HG02759 (cell line): ENCODE measurements around the gene TLE1.
"Not testable (repeated sequence)": the region's sequence is repeated elsewhere in the genome, so short reads cannot be mapped to it uniquely, and the experiment has no call there.

Experiments used
- ATAC-seq: cut with Tn5 transposase; IDR thresholded peaks from one replicate; pipeline ENCODE4 v1.9.1; 2021; ENCODE audit warnings: mild to moderate bottlenecking, moderate library complexity; ENCODE audit not compliant: unreplicated experiment

TLE1 gene

DNA sequence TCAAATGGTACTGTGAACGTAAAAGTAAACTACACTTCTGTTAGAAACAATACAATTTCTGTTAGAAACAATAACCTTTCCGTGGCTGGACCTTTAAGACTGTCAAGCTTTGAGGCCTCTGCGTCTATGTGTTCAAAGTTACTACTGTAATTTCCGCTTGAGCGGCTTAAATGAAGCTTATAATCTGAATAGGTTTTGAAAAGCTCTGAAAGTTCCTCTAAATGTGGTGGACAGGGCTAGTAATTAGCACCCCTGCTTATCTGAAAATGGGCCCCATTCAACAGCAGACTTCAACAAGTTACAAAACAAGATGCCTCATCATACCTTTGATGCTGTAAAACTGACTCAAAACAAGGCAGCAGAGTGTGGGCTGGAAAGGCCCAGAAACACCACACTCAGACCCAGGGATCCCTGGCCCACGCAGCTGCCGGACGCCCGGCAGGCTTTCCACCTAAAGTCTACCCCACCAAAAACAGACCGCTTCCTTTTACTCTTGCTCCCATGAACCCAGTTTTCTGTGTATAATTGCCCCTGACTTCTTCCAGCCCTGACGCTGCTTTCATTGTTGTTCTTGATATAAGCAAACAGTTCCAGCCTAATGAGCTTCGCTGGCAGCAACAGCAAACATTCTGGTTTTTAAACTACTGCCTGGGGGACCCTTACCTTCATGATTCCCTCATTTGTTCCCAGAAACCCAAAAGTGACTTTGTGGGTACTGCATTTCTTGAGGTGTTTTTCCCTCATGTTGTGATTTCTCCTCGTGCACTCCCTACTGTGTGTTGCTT, 66.7 kb downstream of the TLE1 start:
- no peak for ATAC-seq

DNA sequence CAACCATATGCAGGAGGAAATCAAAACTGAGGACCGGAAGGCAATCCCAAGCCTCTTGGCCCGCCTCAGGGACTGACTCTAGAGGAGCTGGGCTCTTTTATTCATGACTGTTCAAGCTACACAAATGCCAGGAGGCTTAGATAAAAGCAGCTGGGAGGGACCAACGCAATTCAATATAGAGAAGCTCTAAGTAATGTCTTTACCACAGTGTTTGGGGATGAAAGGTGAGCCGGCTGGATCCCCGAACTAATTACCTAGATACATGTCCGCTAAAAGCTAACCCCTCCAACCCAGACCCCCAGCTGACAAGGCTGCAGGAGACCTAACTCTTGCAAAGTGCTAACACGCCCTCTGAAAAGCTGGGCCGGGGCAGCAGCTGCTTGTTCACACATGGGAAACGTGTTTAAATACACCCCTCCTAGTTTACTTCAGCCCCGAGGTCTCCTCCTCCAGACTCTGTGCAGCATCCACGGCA, 67.5 kb downstream of the TLE1 start:
- no peak for ATAC-seq

DNA sequence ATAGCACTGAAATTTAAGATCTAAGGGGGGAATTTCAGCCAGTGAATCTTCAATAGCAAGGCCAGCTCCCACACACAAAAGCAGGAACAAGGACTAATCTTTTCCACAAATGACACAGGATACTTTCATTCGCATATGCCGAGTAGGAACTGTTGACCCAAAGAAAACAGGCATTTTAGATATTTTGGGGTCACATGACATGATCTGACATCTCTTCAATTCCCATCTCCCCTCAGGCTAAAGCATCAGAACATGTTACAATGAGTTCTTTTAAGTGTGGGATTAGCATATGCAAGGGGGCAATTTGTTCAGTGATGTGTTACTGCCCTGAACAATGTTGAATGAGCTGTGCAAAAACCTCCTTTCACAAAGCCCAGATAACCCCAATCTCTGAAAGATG, 68.2 kb downstream of the TLE1 start:
- no peak for ATAC-seq

DNA sequence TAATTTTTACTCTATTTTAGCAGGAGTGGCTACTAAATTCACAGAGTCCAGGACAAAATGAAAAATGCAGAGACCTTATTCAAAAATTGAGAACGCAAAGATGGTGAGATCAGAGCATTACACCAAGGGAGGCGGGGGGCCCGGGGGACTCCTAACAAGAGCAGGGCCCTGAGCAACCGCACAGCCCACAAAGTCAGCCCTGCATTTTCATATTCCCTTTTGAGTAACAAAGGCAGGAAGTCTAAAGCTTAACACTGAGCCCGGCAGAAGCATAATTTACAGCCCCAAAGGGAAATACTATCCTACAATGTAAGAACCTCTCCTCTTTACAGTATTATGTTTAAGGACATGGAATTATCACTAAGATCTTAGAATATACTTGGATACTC, 69.4 kb downstream of the TLE1 start:
- ATAC-seq, result peak; percentile 54

DNA sequence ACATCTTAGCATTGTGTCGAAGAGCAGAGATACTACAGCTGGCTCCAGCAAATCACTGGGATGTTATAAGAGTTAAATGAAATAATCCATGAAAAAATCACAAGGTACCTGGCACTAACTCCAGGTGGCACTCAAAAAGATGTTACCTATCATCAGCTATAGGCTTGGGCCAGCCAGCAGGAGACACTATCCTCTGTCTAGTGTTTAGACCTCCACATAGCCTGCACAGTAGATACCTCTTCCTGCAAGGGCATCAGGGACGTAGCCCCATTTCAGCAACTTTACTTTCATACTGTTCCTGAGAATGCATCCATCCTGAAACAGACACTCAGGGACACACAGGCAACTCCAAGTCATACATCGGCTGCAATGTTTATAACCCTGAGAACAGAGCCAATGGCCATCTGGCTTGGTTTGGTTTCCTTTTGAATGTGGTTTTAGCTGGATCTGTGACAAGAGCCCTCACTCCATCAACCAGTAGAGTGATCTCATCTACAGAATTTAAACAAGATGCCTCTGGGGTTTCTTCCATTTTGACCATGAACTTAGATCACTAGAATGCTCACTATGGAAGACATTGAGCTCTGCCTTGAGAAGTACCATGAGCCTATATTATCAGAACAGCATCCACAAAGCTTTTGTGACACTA, 69.9 kb downstream of the TLE1 start:
- no peak for ATAC-seq

DNA sequence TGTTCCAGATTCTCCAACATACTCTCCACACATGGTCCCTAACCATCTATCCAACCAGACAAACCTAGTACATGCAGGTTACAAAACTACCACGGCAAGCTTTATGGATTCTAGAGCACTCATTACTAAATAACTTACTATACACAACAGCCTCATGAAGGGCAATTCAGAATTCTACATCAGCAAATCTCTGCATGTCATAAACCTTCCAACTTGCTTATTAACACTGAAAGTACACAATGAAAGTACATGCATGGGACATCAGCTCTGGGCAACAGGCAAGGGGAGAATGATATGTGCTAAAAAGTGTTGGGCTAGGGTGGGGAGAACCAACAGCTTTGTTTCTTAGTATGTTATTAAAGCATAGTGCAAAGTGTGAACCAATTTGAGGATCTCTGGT, 70.4 kb downstream of the TLE1 start:
- no peak for ATAC-seq

DNA sequence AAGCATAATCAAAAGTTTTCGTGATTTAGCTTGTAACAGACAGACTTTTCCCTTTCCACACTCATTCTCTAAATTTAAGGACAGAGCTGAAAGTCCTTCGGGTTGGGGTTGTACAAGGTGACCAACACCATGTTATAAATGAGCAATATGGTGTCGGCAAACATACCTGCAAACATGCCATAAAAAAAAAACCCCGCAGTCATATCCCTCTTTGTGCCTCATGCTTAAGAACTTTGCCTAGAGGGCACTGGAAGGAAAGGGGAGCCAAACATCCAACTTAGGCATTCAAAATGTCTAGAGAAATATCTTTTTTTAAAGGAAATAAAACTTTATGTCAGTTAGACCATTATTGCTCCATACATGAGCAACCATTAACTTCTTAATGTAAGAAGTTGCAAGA, 73.2 kb downstream of the TLE1 start:
- ATAC-seq, result no peak

DNA sequence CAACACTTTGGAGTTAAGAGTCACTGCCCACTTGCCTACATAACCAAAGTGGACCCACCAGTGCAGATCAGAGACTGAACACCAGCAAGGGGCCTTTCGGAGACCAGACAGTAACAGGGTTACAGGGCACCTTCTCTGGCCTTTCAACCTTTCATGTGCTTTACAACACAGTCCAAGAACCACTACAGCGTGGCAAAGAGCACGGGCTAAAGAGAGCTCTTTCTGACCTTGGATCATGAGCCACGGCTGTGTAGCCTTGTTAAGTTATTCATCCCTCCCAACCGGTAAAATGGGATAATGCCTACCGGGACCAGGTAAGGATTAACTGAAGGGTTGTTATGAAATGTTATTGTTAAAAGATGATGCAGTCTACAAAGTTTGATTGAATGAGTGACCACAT, 75.0 kb downstream of the TLE1 start:
- ATAC-seq, result no peak

DNA sequence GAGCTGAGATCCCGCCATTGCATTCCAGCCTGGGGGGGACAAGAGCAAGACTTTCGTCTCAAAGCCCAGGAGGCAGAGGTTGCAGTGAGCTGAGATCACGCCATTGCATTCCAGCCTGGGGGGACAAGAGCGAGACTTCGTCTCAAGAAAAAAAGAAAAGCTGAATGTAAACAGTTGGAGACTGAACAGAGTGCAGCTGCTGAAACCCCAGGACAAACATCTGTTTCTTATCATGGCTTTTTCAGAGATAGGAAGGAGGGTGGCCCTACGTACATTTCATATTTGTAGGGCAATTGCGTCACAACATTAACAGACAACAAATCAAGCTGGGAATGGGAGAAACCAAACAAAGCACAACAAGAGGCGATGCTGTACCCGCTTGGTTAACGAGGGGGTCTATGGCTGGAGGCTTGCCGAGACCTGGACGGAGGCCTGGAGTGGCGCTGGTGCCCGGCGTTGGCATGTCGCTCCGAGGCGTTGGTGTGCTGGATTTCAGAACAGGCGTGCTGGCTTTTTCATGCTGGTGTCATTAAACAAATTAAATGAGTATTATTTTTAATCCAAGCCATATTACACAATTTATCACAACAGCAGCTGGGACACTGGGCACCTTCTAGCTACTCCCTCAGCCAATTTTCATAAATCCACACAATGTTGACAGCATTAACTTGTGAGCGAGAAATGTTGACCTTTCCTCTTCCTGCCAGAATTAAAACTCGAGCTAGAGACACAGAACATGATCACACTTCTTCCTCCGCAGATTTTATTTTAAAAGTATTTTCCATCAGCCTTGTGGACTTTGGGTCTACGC, 76.1 kb downstream of the TLE1 start:
- no peak for ATAC-seq

DNA sequence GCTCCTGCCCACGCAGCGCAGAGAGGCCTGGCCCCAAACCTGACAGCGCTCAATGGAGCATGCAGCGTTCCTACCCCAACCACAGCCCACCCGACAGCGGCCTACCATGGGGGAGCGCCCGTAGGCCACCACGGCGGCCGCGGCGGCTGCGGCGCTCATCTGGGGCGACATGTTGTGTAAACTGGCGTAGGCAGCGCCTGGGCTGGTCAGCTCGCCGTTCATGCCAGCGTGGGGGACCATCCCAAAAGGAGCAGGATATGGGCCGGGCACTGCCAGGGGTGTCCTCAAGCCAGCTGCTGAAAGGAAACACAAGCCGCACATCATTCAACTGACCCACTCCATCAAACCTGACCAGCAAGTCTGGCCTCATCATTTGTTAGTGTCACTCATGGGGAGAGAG, 77.7 kb downstream of the TLE1 start:
- no peak for ATAC-seq

DNA sequence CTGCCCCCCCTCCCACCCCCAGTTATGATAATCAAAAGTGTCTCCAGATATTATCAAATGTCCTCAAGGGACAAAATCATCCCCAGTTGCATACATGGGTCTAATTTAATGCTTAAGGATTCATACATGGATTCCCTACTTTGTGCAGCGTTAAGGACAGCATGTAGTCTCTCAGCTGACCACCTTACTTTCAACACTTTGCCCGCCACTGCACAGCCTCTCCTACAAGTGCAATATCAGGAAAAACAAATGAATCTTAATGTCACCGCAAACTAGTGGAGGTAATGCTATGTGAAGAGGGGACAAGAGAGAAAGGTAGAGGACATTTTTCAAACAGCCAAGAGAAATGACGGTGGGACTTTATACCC, 78.6 kb downstream of the TLE1 start:
- no peak for ATAC-seq

DNA sequence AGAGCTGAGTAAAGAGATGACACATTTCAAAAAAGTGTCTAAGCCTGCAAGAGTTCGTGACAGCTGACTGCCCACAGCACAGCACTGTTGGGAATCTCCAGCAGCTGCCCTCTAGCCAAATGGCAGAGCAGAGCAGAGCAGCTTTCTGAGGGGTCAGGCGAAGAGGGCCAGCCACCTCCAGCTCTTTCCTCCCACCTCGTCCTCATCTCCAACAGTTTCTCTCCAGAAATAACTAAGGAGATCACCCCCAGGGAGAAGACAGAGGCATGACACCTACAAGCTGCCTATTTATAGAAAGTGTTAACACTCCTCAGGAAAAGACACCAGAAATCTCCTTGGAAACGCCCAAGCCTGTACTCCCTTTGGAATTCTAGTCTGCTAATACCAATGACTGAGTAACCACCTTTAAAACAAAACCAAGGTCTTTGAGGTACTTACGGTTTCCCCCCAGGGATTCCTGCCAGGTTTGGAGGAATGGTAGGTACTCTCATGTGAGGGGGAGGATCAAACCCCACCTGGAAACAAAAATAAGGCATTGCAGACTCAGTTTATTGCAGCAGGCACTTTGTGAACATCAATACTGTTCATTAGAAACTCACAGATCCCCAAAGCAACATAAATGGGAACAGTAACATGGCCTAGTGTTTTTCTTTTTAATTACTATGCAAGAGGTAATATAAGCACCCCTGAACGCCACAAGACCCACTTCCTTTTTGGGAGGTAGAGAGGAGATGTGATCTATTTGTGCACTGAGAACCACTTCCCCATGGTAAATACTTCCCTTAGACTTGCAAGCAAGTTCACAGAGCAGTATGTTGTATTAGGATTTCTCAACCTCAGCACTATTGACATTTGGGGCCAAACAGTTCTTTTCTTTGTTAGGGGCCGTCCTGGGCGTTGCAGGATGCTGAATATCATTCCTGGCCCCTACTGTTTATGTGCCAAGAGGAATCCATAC, 79.3 kb downstream of the TLE1 start:
- no peak for ATAC-seq

DNA sequence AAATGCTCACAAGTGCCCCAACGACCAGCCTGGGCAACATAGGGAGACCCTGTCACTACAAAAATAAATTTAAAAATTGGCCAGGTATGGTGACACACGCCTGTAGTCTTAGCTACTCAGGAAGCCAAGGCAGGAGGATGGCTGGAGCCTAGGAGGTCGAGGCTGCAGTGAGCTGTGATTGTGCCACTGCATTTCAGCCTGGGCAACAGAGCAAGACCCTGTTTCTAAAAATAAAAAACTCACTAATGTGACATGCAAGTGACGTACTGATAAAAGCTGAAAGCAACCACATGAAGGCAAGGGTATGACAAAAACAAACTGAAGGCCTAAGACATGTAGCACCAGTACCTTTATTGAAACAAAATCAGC, 81.1 kb downstream of the TLE1 start:
- no peak for ATAC-seq

DNA sequence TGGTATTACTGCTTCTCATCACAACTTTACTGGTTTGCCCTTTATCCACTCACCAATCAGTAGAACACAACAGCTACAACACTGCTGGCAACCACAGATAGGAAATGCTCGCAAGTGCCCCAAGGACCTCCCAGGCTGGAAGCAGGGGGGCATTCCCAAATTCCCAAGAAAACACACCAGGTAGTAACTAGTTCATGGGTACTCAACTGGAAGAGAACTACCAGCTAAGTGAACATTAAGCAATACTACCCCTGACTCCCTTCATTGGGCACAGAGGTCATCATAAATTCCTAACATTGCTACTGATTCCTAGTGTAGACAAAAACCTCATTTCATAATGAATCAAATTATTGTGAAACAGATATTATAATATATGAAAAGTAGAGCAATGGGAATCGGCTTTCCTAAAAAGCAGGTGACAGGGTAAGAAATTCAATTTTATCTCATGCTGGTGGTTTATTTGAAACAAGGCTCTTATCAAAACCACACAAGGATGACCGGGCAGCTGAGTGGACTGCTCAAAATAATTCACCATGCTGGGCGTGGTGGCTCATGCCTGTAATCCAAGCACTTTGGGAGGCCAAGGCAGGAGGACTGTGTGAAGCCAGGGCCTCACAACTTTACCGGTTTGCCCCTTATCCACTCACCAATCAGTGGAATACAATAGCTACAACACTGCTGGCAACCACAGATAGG, 81.6 kb downstream of the TLE1 start:
- ATAC-seq, result no peak

DNA sequence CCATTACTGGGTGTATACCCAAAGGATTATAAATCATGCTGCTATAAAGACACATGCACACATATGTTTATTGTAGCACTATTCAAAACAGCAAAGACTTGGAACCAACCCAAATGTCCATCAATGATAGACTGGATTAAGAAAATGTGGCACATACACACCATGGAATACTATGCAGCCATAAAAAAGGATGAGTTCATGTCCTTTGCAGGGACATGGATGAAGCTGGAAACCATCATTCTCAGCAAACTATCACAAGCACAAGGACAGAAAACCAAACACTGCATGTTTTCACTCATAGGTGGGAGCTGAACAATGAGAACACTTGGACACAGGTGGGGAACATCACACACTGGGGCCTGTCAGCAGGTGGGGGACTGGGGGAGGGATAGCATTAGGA, 83.1 kb downstream of the TLE1 start:
- not testable (repeated sequence) for ATAC-seq

DNA sequence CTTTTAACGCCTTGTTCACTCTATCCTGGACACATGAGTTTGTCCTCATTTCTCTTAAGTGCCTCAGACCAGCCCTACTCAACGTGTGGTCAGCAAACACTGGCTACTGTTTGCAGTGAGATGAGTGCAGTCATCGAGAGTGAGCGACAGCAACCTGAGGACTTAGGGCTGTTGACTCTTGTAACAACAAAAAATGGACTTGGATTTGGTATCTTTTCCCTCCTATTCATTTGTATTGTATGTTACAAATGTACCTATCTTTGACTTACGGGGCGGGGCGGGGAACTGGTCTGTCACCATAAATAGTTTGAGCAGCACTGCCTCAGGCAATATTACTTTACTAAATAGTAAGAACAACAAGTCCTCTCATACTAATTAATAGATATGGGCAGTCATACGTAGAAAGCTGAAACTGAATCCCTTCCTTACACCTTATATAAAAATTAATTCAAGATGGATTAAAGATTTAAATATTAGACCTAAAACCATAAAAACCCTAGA, 84.1 kb downstream of the TLE1 start:
- no peak for ATAC-seq

DNA sequence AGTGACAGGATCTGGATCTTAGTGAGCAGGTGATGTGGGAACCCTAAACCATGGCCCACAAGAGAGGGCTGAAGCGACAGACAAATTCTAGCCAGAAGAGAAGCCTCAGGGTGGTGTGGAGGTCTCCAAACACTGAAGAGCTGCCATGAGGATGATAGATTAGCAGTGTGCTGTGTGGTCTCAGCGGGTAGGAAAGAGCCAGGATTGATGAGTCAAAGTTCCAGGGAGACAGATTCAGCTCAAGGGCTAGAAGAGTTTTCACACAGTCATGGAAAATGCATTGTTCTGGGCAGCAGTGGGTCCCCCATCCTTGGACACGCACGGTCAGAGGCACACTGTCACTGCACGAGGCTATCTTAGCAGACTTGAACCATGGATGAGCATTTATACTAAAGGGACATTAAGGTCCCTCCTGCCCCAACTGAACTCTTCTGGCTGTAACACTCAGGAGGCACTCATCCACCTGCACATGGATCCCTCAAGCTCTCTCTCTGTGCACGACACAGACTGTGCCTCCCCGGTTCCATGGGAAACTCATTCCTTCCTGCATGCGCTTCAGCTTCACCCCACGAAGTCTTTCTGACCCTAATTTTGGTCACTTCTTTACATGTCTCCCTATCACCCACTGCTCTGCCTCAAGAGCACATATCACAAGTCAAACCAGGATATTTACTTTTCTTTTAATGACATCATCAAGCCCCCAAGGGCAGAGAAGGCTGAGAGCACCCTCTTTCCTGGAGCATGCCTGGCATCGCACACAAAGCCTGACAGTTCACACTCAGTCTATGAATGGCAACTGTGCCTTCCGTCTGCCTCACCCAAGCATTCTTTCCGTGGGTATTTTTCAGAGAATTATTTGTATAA, 84.8 kb downstream of the TLE1 start:
- ATAC-seq, result no peak

DNA sequence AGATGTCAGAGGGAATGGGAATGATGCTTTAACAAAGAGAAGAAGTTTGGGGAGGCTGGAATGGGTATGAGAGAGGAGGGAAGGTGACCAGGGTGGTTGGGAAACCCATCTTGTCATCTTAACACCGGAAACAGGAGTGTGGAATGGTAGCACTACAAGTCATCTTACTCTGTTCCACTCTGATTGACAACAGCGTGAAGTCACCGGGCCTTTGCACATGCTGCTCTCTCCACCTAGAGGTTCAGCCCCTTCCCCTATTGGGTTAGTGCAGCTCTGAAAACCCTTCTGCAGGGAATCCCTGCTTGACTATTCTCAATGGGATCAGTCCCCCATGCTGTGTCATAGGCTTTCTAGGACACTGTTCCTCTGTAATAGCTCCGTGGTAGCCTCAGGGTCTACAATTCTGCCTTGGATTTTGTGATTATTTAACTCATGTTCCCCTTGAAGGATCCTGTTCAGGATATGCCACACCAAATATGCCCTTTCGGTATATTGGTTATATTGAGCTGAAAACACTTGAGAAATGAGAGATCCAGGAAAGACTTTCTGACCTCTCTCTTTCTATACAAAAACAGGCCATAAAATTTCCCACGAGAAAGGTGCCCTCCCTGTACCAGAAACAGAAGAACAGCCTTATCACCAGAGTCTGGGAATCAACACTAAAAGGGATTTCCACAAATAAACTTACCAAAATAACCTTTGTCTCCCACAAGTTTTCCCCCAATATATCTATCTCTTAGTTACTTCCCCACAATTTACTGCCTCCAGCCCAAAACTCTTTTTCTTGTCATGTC, 86.3 kb downstream of the TLE1 start:
- no peak for ATAC-seq
